HPDE6-E6E7 (cell line): ENCODE results near the gene RLN3.

Experiments used
- DNase-seq: peaks from one replicate; pipeline ENCODE4 v3.0.0; 2011; ENCODE audit warnings: missing footprints; ENCODE audit errors: extremely low spot score

The RLN3 gene, protein sequence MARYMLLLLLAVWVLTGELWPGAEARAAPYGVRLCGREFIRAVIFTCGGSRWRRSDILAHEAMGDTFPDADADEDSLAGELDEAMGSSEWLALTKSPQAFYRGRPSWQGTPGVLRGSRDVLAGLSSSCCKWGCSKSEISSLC

DNA sequence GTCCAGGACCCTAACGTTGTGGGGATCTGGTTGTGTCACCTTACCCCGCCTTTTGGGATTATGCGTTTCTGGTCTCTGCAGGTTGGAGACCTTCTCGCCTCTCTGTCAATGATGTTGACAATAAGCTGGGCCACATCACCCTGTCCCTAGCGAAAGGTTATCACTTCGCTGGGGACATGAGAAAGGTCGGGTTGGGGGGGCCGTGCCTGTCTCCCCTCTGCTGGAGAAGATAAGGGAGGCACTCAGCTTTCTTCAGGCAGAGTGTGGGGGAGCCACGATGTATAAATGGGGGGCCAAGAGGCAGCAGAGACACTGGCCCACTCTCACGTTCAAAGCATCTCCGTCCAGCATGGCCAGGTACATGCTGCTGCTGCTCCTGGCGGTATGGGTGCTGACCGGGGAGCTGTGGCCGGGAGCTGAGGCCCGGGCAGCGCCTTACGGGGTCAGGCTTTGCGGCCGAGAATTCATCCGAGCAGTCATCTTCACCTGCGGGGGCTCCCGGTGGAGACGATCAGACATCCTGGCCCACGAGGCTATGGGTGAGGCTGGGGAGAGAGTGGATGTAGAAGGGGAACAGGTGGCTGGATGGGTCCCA lies at the start of gene RLN3:
RLN3 (plus strand) TSS at position 293 of the 595 bp plus-strand sequence; CDS start at position 350, 57 bp downstream.
- no peak for DNase-seq

DNA sequence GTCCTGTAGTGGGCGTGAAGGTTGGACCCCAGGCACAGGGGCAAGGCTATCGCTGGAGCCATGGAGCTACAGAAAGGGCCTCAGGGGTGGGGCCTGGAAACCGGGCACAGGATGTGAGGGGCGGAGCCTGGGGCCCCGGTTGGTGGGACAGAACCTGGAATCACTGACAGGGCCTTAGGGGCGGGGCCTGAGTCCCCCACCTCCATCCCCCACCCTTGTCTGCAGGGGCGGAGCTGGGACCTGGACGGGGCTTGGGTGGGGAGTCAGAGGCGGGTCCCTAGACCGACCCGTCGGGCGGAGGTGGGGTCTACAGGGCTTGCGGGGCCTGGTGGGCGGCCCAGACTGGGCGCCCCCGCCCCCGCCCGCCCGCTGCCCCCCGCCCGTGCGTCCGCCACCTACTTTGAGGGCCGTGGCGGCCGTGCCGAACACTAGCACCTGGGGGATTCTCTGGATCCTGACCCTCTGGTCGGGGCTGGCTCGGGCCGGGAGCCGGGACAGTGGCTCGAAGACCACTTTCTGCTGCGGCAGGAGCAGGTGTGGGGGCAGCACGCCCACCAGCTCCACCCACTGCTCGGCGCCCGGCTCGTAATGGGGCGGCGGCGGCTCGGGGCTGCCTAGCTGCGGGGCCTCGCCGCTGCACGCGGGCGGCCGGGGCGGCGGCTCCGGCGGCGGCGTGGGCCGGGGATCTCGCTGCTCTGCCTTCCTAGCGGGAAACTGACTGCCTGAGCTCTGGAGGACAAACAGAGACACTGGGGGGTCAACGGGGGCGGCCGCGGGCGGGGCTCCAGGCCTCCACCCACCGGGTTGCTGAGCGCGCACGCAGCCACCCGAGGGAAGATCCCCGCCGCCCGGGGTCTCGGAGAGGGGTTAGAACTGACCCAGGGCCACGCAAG lies 49.4 kb upstream of the RLN3 start:
- no peak for DNase-seq

DNA sequence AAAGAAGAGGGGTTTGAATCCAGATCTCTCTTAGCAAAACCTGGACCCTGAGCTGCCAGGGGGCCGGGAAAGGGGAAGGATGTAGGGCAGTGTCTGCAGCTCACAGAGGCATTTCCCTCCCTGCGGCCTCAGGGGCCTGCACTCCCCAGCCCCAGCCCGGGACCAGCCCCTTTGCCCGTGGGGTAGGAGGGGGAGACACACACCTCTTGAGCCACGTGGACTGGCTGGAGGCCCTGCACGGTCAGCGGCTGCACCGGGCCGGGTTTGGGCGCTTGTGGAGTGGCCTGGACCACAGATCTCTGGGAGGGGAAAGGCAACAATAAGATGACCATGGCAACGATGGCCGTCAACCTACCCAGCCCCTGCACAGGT lies 48.7 kb upstream of the RLN3 start:
- no peak for DNase-seq

DNA sequence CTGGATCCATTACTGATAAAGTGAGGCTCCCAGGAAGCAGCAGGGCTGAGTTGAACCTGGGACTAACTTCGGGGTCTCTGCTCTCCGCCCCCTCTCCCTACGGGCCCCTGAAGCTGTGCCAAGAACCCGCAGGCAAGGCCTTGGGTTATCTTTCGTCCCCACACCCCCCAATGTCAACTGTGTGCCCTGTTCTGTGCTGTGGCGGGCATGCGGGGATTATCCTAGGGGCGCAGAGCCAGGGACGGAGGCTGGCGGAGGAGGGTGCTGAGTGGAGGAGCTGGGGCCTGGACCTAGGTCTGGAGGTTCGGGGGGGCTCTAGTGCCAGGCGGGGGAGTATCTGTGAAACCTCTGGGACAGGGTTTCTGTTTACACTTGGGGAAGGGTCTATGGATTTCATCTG lies 48.3 kb upstream of the RLN3 start:
- no peak for DNase-seq

DNA sequence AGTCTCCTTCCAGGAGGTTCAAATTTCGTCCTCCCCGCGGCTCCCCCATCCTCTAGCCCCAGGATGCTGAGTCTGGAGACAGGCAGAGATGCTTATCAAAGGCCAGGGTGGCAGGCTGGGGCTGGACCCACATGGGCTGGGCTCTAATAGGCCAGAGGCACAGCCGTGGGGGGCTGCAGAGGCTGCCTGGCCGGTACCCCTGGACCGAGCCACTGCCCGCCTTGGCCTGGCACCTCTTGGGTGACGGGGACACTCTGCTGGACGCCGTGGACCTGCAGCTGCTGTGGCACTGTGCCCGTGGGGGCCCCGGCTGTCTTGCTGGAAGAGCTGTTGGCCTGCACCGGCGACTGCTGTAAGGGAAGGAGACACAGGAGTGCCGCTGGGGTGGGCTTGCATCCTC lies 47.6 kb upstream of the RLN3 start:
- DNase-seq, result no peak

DNA sequence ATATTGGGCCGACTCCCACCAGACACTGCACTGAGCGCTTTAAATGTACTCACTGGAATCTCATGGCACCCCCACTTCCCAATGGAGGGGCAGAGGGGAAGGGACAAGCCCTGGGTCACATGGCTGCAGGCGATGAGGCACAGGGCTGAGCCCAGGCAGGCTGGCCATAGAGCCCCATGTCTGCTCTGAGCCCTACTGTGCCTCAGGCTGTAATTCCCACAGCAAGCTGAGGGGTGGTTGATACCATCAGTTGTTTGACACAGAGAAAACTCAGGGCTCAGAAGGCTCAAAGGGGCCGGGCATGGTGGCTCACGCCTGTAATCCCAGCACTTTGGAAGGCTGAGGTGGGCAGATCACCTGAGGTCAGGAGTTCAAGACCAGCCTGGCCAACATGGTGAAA lies 46.9 kb upstream of the RLN3 start:
- DNase-seq, result no peak

DNA sequence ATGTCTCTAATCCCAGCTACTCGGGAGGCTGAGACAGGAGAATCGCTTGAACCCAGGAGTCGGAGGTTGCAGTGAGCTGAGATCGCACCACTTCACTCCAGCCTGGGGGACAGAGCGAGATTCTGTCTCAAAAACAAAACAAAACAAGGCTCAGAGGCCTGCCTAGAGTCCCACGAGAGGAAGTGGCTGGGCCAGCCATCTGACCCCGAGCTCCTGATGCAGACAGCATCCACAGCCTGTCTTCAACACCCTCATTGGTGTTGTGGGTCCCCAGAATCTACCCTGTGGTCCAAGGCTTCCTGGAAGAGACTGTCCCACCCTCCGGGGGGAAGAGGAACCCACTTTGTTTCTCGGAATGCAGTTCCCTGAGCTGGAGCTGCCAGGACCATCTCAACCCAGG lies 46.5 kb upstream of the RLN3 start:
- DNase-seq, result no peak

DNA sequence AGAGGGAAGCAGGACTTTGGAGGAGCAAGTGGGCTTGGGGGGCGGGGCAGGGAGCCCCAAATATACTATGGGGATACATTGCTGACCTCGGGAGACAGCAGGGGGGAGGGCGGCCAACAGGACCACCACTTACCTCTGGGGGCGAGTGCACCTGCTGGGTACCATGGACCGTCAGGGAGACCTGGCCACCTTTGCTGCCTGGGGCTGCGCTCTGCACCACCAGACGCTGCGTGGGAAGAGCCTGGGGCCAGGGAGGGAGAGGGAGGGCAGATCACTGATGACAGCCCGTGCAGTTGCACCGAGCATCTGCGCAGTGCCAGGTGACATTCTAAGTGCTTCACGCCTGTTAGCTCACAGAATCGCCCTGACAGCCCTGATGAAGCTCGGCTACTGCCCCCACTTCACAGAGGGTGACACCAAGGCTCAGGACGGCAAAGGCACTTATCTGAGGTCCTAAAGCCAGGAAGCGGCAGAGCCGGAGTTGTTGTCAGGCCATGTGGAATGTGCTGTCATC lies 45.9 kb upstream of the RLN3 start:
- no peak for DNase-seq

DNA sequence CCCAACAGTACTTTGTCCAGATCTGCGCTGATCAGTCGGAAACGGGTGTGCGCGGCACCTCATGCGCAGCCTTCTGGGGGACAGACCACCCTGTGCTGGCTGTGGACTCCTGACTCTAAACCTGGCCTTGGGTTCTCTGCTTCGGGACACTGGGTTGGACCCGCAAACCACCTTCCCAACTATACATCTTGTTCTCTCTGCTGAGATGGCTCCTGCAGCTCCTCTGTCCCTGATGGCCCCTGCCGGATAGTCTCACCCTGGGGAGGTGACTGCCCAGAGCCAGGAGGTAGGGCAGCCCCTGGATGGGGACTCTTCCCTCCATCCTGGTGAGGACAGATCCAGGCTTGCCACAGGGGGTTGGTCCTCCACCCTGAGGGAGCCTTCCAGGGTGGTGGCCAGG lies 45.2 kb upstream of the RLN3 start:
- no peak for DNase-seq

DNA sequence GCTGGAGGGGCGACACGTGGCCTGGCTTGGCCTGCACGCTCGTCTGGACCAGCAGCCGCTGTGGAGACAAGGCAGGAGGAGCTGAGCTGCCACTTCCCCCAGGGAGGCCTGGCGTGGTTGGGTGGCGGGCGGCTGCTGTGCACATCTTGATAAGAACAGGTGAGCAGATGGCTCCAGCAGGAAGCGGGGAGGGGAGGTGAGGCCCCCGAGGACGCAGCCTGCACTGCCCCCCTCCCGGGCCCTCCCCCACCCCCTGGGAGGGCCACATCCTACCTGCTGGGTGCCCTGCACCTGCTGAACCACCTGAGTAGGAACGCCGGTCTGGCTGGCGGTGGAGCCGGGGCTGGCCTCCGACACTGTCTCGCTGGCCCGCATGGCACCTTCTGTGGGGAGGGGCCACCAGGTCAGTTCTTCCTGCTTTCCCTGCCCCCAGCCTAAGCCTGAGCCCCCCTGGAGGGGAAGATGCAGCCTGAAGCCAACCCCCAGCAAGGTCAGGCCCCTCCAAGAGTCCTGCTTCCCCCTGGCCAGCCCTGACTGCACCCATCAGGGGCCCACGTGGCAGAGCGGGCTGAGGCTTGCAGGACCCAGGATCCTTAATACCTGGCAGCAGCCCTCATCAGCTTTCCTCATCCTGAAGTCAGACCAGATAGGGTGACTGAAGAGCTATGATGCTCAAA lies 44.6 kb upstream of the RLN3 start:
- DNase-seq, result no peak

DNA sequence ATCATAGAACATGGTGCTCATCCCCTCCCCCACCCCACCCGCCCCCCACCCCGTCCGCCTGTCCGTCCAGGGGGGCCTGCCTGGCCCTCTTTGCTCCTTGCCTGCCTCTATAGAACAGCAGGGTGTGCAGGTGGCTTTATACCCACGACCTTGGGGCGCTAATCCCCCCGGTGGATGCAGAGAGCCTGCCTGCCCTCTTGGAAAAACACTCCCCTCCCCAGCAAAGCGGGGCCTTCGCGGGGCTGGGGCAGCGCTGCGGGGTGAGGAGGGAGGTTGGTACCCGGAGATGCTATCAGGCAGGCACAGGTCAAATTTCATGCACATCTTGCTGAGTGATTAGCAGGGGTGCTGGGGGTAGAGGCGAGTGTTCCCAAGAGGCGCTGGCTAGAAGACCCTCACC lies 43.8 kb upstream of the RLN3 start:
- no peak for DNase-seq

DNA sequence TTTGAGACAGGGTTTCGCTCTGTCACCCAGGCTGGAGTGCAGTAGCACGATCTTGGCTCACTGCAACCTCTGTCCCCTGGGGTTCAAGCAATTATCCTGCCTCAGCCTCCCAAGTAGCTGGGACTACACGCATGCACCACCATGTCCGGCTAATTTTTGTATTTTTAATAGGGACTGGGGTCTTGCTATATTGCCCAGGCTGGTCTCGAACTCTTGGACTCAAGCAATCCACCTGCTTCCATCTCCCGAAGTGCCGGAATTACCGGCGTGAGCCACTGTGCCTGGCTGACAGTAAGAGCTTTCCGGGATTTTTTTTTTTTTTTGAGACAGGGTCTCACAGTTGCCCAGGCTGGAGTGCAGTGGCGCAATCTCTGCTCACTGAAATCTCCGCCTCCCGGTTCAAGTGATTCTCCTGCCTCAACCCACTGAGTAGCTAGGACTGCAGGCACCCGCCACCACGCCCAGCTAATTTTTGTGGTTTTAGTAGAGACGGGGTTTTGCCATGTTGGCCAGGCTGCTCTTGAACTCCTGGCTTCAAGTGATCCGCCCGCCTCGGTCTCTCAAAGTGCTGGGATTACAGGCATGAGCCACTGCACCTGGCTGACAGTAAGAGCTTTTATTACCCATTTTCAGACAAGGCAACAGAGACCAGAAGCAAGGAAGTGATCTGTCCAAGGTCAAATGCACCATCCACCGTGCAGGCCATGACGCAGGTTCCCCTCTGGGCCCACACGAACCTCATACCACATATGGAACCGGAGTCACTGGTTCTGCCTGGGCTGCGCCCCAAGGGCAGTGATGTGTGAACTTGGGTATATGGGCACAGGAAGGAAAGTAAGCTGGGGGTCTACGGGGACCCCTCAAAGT lies 42.8 kb upstream of the RLN3 start:
- DNase-seq, result no peak

DNA sequence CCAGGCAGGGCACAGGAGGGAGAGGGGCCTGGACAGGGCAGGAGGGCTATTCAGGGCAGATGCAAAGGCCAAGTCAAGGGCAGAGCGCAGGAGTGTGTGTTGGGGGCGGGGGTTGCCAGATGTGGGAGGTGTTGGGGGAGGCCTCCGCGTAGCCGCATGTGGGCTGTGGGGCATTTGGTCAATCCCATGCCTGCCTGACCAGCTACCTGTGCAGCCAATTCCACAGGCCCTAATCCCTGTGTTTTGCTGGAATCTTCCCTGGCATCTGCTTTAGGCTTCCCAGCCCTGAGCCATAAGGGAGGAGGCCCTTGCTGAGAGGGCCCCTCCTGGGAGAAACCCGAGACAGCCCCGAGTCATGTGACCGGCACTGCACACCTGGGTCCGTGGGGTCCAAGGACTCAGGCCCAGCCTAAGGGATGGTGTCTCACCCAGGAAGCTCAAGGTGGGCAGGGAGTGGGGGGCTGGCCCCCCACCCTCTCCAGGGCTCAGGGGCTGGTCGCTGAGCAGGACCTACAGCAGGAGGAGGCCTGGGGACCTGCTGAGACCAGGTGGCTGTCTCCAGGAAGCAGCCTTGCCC lies 42.1 kb upstream of the RLN3 start:
- DNase-seq, result no peak

DNA sequence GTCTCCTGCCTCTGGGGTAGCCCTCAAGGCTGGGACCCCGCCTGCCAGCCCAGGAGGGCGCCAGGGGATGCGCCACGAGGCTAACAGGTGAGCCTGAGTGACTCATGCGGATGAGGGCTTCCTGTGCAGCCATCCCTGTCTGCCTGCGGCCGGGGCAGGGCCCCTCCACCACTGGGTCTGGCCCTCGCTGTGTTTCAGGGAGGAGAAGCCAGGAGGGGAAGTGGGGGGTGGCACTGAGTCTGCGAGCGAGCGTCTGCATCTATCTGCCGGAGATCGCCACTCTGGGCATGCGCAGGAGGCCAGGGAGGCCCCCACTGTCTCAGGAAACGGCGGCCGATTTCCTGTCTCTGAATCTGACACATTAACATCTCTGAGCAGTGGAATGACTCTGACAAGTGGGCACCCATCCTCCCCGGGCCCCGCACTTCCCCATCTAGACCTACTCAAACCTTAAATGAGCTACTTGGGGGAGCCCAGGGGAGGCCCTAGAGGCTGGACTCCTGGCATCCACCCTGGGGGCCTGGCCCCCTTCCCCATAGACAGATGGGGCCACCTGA lies 41.5 kb upstream of the RLN3 start:
- DNase-seq, result peak; percentile 88

DNA sequence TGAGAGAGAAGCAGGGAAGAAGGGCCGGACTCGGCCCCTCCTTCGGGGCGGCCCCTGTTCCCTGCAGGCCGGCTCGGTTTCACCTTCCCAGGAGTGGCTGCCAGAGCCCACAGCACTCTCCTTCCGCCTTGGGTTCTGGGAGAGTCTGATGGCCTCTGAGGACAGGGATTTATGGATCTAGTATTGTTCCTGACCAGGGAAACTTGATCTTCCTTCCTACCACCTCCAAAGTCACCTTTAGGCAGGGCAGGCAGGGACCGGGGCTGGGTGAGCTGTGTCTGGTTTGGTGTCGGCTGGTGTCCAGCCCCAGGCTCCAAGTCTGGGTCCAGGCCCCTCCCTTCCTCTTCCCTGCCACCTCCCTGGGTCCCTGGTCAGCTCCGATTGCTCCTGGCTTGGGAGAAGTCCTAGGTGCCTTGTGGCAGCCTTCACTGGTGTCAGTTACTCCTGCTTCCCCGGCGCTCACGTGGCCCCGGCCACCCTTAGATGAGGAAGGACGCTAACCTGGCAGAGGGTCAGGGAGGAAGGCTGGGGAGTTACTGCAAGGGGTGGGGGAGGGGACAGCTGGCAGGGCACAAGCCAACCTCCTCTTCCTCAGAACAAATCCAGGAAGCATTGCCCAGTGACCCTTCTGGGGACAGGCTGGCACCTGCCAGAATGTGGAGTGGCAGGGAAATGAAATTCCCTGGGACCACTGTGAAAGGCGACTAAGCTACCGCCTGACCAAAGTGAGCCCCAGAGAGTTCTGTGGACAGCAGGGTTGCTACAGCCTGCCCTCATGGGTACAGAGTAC lies 40.7 kb upstream of the RLN3 start:
- DNase-seq, result no peak

DNA sequence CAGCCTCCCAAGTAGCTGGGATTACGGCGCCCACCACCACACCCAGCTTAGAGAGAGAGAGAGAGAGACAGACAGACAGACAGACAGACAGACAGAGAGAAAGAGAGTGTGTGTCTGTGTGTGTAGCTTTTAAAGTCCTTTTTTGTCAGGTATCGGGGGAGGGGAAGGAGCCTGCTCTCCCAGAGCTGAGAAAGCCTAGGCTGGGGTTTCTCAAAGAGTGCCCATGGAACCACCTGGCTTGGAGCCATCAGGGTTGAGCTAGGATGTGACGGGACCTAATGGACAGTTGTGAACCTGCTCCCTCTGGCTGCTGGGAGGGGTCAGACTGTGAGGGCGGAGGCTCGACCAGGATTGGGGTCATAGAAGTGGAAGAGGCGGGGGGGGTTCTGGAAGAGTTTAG lies 38.5 kb upstream of the RLN3 start:
- DNase-seq, result no peak

DNA sequence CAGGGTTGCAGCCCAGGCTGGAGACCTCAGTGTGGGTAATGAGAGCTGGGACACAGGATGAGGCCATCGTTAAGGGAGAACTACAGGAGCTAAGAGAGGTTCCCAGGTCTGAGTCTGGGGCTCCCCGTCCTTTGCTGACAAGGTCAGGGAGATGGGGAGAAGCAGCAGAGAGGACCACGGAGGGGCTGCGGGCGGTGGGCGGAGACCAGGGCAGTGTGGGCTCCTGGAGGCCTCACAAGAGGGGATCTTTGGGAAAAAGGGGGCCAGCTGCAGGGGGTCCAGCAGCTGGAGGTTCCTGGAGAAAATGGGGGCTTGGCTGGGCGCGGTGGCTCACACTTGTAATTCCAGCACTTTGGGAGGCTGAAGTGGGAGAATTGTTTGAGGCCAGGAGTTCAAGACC lies 37.9 kb upstream of the RLN3 start:
- no peak for DNase-seq

DNA sequence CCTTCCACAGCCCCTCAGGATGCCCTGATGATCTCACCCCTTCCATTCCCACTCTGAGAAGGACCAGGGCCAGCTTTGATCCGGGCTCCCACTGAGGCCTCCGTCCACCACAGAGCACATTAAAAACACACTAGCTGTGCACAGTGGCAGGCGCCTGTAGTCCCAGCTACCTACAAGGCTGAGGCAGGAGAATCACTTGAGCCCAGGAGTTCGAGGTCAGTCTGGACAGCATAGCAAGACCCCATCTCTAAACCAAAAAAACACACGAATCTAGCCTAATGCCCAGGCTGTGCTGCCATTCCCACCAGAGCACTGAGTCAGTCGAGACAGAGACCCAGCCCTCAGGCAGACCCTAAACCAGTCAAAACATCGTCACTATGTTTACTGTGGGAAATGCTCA lies 35.9 kb upstream of the RLN3 start:
- no peak for DNase-seq

DNA sequence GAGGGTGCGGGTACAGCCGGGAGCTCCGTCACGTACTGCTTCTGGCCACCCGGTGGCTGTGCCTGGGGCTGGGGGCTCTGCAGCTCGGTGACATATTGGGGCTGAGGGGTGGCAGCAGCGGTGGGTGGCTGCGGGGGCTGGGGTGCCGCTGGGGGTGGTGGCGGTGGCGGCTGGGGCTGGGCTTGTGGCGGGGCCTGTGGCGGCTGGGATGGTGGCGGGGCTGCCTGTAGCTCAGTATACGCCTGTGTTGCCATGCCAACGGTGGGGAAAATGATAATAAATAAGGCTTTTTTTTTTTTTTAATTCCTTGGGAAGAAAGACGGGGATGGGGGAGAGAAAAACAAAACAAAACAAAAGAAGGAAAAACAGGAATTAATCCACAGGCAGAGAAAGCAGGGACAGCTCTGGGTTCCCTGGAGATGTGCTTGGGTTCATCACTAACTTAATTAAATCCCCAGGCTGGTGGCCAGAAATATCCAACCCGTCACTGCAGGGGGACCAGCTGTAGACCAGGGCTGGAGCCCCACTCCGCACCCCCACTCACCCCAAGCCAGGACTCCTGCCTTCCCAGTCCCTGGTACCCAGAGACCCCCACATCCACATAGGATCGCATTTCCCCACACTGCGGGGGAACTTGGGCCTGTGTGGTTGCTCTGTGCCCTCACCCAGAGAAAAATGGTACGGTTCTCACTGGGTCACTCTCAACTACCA lies 34.2 kb upstream of the RLN3 start:
- no peak for DNase-seq
